Measurements from ENCODE around the gene MANBA.

- TF ChIP-seq ZNF274 (CRISPR knock-in tag; IDR thresholded peaks at IDR 0.05) = no peak
- TF ChIP-seq, protein P1, sequence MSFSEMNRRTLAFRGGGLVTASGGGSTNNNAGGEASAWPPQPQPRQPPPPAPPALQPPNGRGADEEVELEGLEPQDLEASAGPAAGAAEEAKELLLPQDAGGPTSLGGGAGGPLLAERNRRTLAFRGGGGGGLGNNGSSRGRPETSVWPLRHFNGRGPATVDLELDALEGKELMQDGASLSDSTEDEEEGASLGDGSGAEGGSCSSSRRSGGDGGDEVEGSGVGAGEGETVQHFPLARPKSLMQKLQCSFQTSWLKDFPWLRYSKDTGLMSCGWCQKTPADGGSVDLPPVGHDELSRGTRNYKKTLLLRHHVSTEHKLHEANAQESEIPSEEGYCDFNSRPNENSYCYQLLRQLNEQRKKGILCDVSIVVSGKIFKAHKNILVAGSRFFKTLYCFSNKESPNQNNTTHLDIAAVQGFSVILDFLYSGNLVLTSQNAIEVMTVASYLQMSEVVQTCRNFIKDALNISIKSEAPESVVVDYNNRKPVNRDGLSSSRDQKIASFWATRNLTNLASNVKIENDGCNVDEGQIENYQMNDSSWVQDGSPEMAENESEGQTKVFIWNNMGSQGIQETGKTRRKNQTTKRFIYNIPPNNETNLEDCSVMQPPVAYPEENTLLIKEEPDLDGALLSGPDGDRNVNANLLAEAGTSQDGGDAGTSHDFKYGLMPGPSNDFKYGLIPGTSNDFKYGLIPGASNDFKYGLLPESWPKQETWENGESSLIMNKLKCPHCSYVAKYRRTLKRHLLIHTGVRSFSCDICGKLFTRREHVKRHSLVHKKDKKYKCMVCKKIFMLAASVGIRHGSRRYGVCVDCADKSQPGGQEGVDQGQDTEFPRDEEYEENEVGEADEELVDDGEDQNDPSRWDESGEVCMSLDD (CRISPR knock-in tag; IDR thresholded peaks at IDR 0.05; ENCODE audit: borderline replicate concordance) = no peak
- TF ChIP-seq, protein P2, sequence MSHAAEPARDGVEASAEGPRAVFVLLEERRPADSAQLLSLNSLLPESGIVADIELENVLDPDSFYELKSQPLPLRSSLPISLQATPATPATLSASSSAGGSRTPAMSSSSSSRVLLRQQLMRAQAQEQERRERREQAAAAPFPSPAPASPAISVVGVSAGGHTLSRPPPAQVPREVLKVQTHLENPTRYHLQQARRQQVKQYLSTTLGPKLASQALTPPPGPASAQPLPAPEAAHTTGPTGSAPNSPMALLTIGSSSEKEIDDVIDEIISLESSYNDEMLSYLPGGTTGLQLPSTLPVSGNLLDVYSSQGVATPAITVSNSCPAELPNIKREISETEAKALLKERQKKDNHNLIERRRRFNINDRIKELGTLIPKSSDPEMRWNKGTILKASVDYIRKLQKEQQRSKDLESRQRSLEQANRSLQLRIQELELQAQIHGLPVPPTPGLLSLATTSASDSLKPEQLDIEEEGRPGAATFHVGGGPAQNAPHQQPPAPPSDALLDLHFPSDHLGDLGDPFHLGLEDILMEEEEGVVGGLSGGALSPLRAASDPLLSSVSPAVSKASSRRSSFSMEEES (CRISPR knock-in tag; IDR thresholded peaks at IDR 0.05) = no peak
Measured at GRCh38 chr4:102612824-102613366, 147.9 kb downstream of the MANBA start.
